HL-60 (cell line): ENCODE measurements around the gene SLC25A1.

ENCODE experiments used
- CTCF ChIP-seq: IDR thresholded peaks from one replicate; pipeline ENCODE4 v1.5.1; 2011; ENCODE audit warnings: low read length, control low read depth, inconsistent platforms; ENCODE audit not compliant: insufficient read depth
- GABPA ChIP-seq: IDR thresholded peaks from 2 replicates; pipeline ENCODE4 v1.6.1; 2012; ENCODE audit warnings: low read depth
- POLR2AphosphoS5 ChIP-seq: IDR thresholded peaks from 2 replicates; pipeline ENCODE4 v1.6.1; 2012; ENCODE audit warnings: low read depth
- SPI1 ChIP-seq: IDR thresholded peaks from 2 replicates; pipeline ENCODE4 v1.6.1; 2012; ENCODE audit warnings: low read depth, mild to moderate bottlenecking, borderline replicate concordance
- TF ChIP-seq, protein P1 (sequence below): IDR thresholded peaks from 2 replicates; pipeline ENCODE4 v1.6.1; 2012; ENCODE audit warnings: low read depth; ENCODE audit not compliant: insufficient replicate concordance

DNA sequence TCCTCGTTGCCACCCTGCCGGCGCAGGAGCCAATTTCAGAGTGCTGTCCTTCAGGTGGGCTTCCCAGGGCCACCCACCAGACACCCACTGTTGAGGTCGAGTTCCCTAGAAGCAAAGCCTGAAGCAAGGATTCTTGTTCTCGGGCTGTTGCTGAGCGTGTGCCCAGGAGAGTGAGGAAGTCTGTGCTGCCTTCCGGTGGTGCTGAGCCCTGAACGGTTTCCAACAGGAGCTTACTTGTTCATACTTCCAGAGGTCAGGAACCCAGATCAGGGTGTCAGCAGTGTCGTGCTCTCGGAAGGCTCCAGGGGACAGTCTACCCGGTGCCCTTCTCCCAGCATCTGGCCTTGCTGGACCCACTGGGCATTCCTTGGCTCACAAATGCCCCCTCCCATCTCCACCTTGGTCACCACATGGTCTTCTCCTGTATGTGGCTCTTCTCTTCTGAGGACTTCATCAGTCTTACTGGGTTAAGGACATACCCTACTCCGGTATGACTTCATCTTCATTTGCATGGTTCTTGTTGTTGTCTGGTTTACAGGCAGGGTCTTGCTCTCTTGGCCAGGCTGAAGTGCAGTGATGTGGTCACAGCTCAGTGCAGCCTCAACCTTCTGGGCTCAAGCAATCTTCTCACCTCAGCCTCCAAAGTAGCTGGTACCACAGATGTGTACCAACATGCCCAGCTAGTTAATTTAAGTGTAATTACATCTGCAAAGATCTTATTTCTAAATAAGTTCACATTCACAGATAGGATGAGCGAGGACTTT lies 11.2 kb downstream of the SLC25A1 start:
- TF ChIP-seq POLR2AphosphoS5 (no peak), CTCF (no peak), GABPA (no peak), SPI1 (no peak)
- TF ChIP-seq, protein P1, sequence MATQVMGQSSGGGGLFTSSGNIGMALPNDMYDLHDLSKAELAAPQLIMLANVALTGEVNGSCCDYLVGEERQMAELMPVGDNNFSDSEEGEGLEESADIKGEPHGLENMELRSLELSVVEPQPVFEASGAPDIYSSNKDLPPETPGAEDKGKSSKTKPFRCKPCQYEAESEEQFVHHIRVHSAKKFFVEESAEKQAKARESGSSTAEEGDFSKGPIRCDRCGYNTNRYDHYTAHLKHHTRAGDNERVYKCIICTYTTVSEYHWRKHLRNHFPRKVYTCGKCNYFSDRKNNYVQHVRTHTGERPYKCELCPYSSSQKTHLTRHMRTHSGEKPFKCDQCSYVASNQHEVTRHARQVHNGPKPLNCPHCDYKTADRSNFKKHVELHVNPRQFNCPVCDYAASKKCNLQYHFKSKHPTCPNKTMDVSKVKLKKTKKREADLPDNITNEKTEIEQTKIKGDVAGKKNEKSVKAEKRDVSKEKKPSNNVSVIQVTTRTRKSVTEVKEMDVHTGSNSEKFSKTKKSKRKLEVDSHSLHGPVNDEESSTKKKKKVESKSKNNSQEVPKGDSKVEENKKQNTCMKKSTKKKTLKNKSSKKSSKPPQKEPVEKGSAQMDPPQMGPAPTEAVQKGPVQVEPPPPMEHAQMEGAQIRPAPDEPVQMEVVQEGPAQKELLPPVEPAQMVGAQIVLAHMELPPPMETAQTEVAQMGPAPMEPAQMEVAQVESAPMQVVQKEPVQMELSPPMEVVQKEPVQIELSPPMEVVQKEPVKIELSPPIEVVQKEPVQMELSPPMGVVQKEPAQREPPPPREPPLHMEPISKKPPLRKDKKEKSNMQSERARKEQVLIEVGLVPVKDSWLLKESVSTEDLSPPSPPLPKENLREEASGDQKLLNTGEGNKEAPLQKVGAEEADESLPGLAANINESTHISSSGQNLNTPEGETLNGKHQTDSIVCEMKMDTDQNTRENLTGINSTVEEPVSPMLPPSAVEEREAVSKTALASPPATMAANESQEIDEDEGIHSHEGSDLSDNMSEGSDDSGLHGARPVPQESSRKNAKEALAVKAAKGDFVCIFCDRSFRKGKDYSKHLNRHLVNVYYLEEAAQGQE = no peak
